ENCODE results near the gene MKNK1.
"Not testable (repeated sequence)": the region's sequence is repeated elsewhere in the genome, so short reads cannot be mapped to it uniquely, and the experiment has no call there.

MKNK1 gene

DNA sequence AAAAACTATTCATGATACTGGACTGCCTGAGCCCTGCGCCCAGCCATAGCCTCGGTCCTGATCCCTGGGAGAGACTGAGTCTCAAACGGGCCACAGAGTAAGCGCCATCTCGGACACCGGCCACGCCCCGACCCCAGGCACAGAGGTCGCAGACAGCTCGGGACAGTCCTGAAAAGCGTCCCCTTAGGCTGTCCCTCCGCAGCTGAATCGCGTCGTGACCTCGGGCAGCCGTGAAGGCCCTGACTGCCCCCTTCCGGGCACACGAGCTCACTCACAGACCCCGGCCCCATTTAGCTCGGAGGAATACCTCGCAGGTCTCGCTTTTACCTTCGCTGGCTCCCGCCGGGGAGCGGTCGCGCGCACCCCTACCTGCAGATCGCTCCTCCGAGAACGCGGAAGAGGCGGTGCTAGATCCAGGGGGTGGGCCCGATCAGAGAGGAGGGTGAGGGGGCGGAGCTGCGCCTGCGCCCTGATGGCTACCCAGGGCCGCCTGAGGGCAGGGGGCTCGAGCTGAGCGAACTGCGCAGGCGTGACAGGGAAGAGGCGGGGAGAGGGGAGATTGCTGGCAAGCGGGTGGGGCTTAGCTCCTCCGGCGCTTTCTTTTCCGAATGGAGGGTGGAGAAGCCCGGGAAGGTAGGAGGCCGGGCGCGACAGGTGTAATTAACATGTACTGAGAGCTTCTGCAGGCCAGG lies at the start of gene MKNK1:
Gene MKNK1 (minus strand): TSS at position 411 of the 692 bp plus-strand sequence. CDS start 20,941 bp downstream, outside the sequence.
- DNase-seq: peak; percentile 96

DNA sequence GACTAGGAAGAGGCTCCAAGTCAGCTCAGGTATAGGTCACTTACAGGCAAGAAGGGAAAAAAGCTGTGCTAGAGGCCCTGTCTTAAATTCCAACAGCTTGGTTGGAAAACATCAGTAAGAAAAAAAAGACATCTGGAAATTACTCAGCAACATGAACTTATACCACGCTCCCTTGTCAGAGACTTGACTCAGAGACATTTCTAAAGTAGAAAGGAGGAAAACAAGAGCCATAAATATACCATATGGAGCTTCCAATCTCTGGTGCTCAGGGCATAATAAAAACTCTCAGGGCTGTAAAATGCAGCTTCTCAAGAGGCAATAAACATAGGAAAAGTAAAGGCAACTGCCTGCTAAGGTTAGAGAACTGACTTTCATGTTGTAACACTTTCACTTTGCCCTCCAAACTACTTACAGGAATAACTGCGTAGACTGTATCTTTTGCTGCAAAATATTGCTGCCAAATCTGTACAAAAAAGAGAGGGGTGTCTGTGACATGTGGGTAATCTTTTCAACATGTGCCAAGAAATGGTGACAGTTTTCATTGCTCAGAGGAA lies 49.4 kb upstream of the MKNK1 start:
- no peak for DNase-seq

DNA sequence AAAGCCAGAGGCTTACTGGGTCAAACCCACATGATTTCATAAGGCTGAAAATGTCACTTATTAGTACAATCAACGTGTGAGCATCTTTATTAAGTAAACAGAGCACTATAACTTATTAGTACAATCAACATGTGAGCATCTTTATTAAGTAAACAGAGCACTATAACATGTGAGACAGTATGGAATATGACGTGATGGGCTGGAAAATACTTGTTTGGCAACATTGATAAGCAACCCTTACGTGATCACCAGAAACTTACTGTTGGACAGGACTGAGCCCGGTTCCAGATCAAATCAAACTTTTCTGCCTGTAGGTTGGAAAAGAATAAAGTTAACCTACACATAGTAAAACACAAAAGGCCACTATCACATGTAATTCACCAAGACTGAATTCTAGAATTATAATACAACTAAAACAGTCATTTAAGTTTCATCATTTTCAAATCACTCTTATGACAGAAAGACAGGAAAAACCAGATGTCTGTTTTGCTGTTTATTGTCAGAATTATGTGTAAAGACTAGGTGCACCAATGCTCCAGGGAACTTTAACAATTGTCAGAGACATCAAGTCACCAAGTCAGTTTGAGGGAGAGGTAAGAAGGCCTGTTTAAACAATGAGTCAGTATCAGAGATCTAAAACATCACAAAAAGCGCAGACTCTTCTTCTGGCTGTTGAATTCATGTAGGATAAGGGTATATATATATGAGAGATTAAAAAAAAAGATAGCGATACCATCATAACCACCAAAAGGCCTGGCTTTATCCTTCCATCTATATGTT lies 48.4 kb upstream of the MKNK1 start:
- no peak for DNase-seq

DNA sequence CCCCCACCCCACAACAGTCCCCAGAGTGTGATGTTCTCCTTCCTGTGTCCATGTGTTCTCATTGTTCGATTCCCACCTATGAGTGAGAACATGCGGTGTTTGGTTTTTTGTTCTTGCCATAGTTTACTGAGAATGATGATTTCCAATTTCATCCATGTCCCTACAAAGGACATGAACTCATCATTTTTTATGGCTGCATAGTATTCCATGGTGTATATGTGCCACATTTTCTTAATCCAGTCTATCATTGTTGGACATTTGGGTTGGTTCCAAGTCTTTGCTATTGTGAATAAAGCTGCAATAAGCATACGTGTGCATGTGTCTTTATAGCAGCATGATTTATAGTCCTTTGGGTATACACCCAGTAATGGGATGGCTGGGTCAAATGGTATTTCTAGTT lies 47.1 kb upstream of the MKNK1 start:
- not testable (repeated sequence) for DNase-seq

DNA sequence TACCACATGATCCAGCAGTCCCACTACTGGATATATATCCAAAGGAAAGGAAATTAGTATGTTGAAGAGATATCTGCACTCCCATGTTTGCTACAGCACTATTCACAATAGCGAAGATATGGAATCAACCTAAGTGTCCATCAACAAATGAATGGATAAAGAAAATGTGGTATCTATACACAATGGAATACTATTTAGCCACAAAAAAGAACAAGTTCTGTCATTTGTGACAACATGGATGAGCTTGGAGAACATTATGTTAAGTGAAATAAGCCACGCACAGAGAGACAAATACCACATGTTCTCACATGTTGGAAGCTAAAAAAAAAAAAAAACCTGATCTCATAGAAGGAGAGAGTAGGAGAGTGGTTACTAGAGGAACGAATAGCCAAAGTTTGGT lies 46.4 kb upstream of the MKNK1 start:
- DNase-seq: no peak

DNA sequence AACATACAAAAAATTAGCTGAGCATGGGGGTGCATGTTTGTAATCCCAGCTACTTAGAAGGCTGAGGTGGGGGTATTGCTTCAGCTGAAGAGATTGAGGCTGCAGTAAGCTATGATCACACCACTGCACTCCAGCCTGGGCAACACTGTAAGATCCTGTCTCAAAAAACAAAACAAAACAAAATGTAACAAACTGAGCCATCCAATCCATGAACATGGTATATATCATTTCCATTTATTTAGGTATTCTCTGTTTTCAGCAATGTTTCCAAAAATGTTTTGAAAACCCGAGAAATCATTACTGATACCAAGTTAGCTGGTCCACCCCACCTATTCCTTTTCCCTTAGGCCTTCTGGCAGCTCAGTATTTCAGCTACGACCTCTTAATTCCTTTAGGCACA lies 45.7 kb upstream of the MKNK1 start:
- DNase-seq: no peak

DNA sequence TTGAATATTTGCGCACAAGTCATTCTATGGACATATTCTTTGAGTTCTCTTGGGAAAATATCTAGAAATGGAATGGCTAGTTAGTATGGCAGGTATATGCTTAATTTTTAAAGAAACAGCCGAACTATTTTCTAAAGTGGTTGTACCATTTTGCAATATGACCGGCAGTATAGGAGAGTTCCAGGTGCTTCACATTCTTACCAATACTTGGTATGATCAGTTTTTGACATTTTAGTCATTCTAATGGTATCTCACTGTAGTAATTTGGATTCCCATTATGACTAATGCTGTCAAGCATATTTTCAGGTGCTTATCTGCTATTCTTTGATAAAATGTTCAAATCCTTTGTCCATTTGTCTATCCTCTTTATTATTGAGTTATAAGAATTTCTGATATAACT lies 43.5 kb upstream of the MKNK1 start:
- DNase-seq: no peak

DNA sequence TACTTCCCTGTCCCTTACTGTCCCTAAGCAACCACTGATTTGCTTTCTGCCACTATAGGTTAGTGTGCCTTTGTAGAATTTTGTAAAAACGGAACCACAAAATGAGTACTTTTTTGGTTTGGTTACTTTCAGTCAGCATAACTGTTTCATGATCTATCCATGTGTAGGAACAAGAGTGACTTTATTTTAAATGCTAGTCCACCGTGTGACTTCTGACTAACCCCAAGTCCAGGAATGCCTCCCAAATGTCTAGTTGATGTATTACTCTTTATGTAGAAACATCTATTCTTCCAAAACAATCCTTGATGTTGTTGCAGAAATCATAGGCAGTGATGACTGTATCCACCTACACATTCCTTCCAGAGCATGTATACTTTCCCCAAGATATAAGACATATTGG lies 42.8 kb upstream of the MKNK1 start:
- no peak for DNase-seq

DNA sequence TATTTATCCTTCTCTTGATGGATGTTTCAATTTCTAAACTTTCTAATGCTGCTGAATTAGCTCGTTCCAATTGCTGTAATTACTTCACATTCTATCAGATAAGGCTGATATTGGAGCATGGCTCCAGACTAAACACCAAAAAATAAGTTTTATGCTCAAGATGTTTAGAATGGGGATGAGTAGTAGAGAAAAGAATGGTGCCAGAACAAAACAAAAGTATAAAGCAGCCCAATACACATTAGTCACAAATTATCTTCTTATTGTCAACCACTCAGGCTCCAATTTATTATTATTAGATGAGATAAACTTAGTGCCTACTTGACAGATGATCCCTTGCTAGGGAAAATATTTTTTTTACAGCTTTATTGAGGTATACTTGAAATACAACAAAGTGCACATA lies 42.3 kb upstream of the MKNK1 start:
- DNase-seq: no peak

DNA sequence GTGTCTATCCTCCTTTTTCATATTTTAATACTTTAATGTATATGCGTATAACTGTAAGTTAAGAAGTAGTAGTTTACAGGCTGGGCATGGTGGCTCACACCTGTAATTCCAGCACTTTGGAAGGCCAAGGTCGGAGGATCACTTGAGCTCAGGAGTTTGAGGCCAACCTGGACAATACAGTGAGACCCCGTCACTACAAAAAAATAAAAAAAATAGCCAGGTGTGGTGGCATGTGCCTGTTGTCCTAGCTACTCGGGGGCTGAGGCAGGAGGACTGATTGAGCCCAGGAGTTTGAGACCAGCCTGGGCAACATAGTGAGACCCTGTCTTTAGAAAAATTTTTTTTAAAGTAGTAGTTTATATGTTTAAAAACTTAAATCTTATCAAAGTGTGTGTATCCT lies 41.7 kb upstream of the MKNK1 start:
- DNase-seq: no peak

DNA sequence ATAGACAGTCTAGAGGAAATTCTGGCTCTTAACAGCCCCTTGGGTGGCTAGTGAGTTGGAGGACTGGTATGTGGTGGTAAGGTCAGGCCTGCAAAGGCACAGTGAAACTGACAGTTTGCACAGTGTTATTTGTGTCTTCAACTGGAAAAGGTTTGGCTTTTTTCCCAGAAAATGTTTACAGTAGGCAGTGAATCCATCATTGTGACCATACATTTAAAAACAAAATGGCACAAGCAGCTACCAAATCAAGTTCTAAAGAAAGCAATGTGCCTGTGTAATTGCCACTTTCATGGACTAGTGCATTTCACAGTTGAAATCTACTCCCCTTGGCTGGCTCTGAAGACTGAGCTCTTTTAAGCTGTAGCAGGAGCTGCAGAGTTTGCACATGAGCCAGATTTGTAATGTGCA lies 39.3 kb upstream of the MKNK1 start:
- DNase-seq: no peak

DNA sequence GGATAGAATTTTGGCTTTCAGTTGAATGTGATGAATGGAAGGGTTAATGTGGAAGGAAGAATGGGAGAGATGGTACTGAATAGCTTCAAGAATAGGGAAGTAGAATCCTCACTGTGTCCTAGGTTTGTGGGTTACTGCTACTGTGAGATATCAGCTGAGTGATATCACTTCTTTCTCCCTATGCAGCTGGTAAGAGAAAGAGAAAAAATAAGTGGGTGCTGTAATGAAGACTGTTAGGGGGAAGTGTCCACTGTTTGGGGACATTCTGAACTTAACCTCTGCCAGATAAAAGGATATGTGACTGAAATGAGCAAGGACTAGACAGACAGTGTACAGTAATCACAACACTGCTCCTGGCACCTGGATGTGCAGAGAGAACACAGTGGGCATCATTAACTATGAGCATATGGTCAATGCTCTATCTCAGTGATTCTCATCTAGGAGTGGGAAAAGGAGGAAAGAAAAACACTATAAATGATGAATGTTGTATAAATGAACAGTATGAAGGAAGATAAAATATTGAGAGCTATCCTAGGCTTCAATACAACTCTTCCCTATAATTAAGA lies 38.1 kb upstream of the MKNK1 start:
- no peak for DNase-seq

DNA sequence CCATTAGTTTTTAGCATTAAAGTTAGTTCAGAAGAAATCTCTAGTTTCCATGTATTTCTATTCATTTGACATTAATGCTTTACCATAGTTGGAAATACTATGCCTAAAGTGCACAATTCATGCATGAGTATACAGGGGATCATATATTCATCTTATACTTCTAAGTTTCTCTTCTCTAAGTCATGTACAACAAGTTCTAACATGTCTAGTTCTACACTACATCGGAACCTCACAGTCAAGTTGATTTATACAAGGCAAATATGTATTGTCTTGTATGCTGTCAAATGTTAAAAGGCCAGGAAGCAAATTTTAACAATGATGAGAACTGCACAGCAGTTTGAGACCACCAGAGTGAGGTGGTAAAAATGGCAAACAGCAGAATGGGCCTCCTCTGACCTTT lies 35.5 kb upstream of the MKNK1 start:
- DNase-seq: no peak

DNA sequence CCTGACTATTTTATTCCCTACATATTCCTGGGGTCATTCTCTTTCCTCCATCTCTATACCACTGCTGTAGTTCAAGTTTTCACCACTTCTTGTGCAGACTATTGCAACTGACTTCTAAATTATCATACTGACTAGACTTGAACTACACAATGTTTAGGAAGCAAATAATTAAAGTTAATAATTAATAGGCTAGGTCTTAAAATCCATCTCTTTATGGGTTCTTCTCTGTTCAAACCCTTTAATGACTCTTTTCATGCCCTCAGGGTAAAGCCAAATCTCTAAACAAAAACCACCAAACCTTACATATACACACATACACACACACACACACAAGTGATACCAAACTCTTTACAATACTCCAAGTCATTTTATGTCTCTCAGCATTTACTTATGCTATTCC lies 34.9 kb upstream of the MKNK1 start:
- DNase-seq: no peak

DNA sequence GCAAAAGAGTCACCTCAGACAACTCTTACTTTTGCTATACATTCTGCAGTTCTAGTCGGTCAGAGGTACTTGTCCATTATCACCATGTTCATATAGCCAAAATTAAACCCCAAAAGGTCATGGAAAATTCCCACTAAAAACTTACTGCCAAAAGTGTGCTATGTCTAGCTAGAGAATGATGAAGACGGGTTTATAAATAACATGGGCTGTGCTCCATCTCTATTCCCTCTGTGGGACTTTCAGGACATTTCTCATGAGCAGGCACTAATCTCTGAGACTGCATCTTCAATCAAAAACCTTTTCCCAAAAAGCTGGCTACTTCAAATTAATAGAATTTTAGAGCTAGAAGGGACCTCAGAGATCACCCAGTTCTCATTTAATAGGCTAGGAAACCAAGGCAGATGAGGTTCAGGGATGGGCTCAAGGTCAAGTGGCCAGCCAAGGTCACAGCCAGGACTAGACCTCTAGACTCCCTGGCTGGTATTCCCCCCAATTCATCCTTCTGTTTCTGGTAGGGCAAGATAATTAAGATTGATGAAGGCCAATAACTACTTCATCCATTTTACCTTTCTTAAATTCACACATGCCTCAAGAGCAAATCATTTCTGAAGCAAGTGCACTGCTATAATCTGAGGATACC lies 33.5 kb upstream of the MKNK1 start:
- no peak for DNase-seq

DNA sequence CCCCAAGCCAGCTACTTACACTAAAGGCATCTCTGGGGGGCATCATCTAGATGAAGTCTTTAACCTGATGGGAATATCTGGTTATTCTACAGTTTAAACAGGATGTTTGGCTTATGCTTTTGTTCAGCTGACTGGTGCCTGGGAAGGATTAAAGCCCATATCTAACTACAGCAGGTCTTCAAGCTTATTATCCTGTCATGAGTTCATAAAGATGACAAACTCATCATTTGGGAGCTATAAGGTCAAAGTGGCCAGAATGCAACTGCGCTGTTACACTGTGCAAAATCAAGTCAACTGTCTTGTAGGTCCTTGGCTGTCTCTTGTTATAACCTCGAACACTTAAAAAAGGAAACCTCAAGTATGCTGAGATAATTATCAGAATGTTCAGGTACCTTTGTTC lies 31.1 kb upstream of the MKNK1 start:
- DNase-seq: no peak

DNA sequence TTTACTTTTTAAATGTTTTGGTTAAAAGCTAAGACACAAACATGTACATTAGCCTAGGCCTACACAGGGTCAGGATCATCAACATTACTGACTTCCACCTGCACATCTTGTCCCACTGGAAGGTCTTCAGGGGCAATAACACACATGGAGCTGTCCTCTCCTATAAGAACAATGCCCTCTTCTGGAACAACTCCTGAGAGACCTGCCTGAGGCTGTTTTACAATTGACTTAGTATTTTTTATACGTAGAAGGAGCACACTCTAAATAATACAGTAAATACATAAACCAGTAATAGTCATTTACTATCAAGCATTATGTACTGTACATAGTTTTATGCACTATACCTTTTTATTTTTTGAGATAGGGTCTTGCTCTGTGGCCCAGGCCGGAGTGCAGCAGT lies 26.7 kb upstream of the MKNK1 start:
- DNase-seq: no peak

DNA sequence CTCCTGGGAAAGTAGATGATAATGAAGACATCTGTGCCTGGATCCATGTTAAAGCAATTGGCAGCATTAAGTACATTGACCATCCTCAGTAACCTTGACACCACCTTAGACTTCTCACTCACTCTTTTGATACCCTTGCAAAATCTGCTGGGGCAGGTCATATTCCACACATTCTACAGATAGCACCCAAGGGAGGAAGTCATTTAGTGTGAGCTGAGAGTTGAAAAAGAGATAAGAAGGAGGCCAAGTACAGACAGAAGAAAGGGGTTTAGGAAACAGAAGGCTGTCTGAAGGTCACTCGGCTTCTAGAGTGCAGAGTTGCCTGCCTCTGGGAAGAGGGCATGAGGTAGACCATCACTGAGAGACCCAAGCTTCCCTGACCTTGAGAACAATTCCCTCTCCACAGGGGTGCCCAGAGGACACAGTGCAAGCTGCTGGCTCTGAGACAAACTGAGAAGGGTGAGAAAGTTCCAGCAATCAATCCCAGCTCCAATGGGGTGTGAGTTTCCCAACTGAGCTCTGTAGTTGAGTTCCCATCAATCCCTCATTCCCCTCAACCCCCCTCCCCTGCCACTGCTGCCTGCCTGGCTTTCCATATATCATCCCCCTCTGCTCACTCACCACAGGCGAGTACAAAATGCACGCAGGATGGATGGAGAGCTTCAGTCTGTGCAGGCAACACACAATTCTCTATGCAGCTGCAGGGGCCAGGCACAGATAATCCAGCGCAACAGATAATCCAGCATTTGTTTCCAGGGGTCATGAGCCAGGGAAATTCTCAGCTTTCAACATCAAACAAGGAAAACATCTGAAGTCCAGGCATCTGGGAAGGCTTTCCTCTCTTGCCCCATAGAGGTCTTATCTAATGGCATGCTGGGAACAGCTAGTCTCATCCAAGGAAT lies 19.9 kb upstream of the MKNK1 start:
- no peak for DNase-seq

DNA sequence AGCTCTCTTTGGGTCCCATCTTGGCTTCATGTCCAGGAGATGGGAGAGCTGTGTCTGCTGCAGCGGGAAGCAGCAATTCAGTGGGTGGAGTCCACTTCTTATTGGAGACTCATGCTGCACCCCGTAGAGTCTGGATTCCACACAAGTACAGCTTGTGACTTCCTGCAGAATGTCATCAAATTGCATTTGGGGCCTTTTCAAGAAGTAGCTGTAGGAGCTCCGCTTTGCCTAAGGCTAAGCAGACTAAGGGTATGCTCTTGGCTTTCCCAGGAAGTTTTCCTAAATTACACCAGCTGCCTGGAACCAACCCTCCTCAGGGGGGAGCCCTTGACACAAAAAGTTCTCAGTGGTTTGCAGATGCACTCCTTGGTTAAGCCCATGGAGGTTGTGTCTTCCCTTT lies 18.3 kb upstream of the MKNK1 start:
- no peak for DNase-seq

DNA sequence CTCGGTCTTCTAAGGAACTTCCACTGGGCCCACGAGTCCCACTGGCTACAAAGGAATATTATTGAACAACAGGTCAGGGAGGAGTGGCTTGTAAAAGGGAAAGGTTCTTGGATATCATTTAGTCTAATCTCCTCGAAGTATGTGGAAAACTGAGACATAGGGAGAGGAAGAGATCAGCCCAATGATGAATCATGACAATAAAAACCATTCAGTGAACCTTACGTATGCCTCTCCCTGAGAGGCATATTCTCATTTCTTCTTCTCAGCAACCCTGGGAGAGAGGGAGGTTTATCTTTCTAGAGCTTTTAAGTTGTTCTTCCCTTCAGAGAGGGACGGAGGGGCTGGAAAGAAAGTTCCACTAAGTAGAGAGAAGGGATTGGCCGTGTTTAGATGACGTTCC lies 17.9 kb upstream of the MKNK1 start:
- no peak for DNase-seq

DNA sequence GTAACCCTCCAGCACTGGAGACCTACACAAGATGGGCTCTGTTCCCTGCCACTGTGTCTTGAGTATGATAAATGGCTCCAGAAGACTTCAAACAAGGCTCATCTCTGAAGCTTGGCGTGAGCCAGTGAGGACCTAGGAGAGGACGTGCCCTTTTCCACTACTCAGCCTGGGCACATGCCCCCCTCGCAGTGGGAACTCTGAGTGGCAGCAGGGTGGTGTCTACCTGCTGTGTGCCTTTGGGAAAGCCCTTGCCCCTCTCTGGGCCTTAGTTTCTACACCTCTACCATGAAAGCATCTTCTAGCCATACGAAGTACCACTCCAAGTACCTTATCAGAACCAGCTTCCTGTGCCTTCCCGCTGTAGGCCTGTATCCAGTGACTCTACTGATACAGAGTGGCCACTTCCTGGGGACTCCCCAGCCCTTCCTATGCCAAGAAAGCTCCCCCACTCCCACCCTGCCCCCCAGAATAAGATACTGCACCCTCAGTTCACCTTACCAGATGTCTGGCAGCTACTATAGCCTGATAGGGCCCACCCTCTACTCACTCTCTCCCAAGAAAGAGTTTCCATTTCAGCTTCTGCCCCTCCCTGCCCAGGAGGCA lies 15.7 kb upstream of the MKNK1 start:
- no peak for DNase-seq

All from CD4-positive, alpha-beta T cell treated with Interleukin-4 for 4 hours (primary cell).